K562 (cell line): ENCODE data around the gene DTNBP1. TPM values are rescaled to one million over a fixed set of nuclear protein-coding genes. Genes with fewer than 3 reads are reported as not detected.
A peak's percentile ranks its signal among the peaks of the same experiment; 100 is the strongest.

Source experiments
- ARID4B ChIP-seq: sonication (generic); formaldehyde crosslinking; IDR thresholded peaks from 2 replicates; pipeline ENCODE4 v1.8.0; 2022; ENCODE audit warnings: mild to moderate bottlenecking, missing genetic modification reagents
- CREM ChIP-seq: IDR thresholded peaks from 2 replicates; pipeline ENCODE4 v1.6.1; 2014; ENCODE audit warnings: antibody characterized with exemption, low read depth
- DPF2 ChIP-seq: fragments of 450-650 bp; IDR thresholded peaks from 2 replicates; pipeline ENCODE4 v1.6.1; 2016
- EP300 ChIP-seq: IDR thresholded peaks from 2 replicates; pipeline ENCODE4 v1.6.1; 2012; ENCODE audit warnings: low read length, improper control_type of control experiment
- JUN ChIP-seq, 2 experiments: sonication (generic) in 1 of 2; formaldehyde crosslinking in 1 of 2; IDR thresholded peaks; 2 replicates each; pipeline versions ENCODE4 v1.6.1 to v1.8.0; 2012 to 2022; ENCODE audit warnings: borderline replicate concordance in 2 of 2, mild to moderate bottlenecking in 2 of 2, improper control_type of control experiment in 1 of 2, low read depth in 1 of 2, low read length in 1 of 2, missing genetic modification reagents in 1 of 2
- KAT7 ChIP-seq: sonication (generic); formaldehyde crosslinking; IDR thresholded peaks from 2 replicates; pipeline ENCODE4 v1.8.0; 2022; ENCODE audit warnings: missing genetic modification reagents, mild to moderate bottlenecking, borderline replicate concordance
- KDM5B ChIP-seq: fragments of 200-600 bp; sonication (generic); IDR thresholded peaks from 2 replicates; pipeline ENCODE4 v1.6.1; 2012; ENCODE audit warnings: low read depth, mild to moderate bottlenecking, moderate library complexity, low read length, control low read depth, inconsistent platforms; ENCODE audit not compliant: insufficient replicate concordance
- NCOA1 ChIP-seq: fragments of 450-650 bp; IDR thresholded peaks from 2 replicates; pipeline ENCODE4 v1.6.1; 2016; ENCODE audit warnings: low read depth
- NCOA2 ChIP-seq, 2 experiments: fragments of 450-650 bp; IDR thresholded peaks; 2 replicates each; pipeline ENCODE4 v1.6.1; 2018; ENCODE audit warnings: mild to moderate bottlenecking in 2 of 2, moderate library complexity in 1 of 2; ENCODE audit not compliant: partially characterized antibody in 2 of 2
- NR0B1 ChIP-seq: fragments of 450-650 bp; IDR thresholded peaks from one replicate; pipeline ENCODE4 v1.6.1; 2018; ENCODE audit warnings: mild to moderate bottlenecking, moderate library complexity; ENCODE audit not compliant: partially characterized antibody
- NR2C1 ChIP-seq, 2 experiments: fragments of 450-650 bp; IDR thresholded peaks; 2 replicates each; pipeline ENCODE4 v1.6.1; 2017; ENCODE audit warnings: mild to moderate bottlenecking in 2 of 2, antibody characterized with exemption in 1 of 2, inconsistent platforms in 1 of 2, missing compliant biosample characterization in 1 of 2, missing genetic modification characterization in 1 of 2
- POLR2G ChIP-seq: fragments of 200-400 bp; formaldehyde crosslinking; IDR thresholded peaks from 2 replicates; pipeline ENCODE4 v1.6.1; 2017; ENCODE audit warnings: low read depth, mild to moderate bottlenecking, antibody characterized with exemption, low read length, moderate library complexity
- RBM22 ChIP-seq: fragments of 200-400 bp; formaldehyde crosslinking; IDR thresholded peaks from 2 replicates; pipeline ENCODE4 v1.6.1; 2018; ENCODE audit warnings: low read length, low read depth; ENCODE audit not compliant: poor library complexity, severe bottlenecking
- SMAD4 ChIP-seq: fragments of 250-450 bp; sonication (Bioruptor Pico); conservative IDR thresholded peaks from 2 replicates; pipeline ENCODE4 v1.8.0; 2021; ENCODE audit warnings: inconsistent platforms, mild to moderate bottlenecking, moderate library complexity
- SNAPC5 ChIP-seq: fragments of 250-450 bp; sonication (Bioruptor Pico); IDR thresholded peaks from 2 replicates; pipeline ENCODE4 v1.8.0; 2021; ENCODE audit warnings: moderate library complexity, mild to moderate bottlenecking, inconsistent platforms
- STAG1 ChIP-seq: sonication (generic); formaldehyde crosslinking; IDR thresholded peaks from 2 replicates; pipeline ENCODE4 v1.5.0; 2020; ENCODE audit warnings: missing genetic modification reagents, borderline replicate concordance
- THRAP3 ChIP-seq: fragments of 450-650 bp; IDR thresholded peaks from 2 replicates; pipeline ENCODE4 v1.6.1; 2016; ENCODE audit warnings: mild to moderate bottlenecking, inconsistent platforms, borderline replicate concordance
- ZFX ChIP-seq: sonication (generic); formaldehyde crosslinking; IDR thresholded peaks from 2 replicates; pipeline ENCODE4 v1.8.0; 2022; ENCODE audit warnings: mild to moderate bottlenecking, missing genetic modification reagents, moderate library complexity
- ZKSCAN3 ChIP-seq: fragments of 250-450 bp; sonication (Bioruptor Pico); IDR thresholded peaks from 2 replicates; pipeline ENCODE4 v1.4.0; 2020
- ZNF655 ChIP-seq: fragments of 250-450 bp; sonication (Bioruptor Pico); IDR thresholded peaks from 2 replicates; pipeline ENCODE4 v1.5.0; 2021
- ZNF717 ChIP-seq: fragments of 250-450 bp; sonication (Bioruptor Pico); IDR thresholded peaks from 2 replicates; pipeline ENCODE4 v1.5.0; 2021
- polyA plus RNA-seq, 8 experiments: library from polyadenylated mRNA; depleted of rRNA in 4 of 8; stranded (reverse) in 5 of 8; unstranded in 3 of 8; fragments of >200 nt; fragmentation: Nextera tagmentation in 2 of 8; fragmentation: Illumina TruSeq in 1 of 8; extraction: Ambion mirVana in 2 of 8; extraction: Trizol in 1 of 8; gene quantifications; 2 replicates each; pipeline versions ENCODE4 v1.2.1 to v1.2.3, GENCODE V29; 2011 to 2014; ENCODE audit warnings: inconsistent platforms in 1 of 8, missing spikeins in 1 of 8
- total RNA-seq, 7 experiments: library from RNA; depleted of rRNA in 6 of 7; stranded (reverse); fragments of >200 nt in 6 of 7; fragmentation: Illumina TruSeq in 2 of 7; extraction: Trizol in 2 of 7; gene quantifications; 2 replicates each; pipeline versions ENCODE4 v1.2.1 to v1.2.3, GENCODE V29; 2011 to 2021; ENCODE audit warnings: low replicate concordance in 1 of 7

DTNBP1 gene
- total and polyA plus RNA-seq, 9 of the 15 experiments (the other 6 are each of a cell fraction or from before 2014, with no cell fraction given): 16.7 to 54.5 (median 21.4) TPM

- TF ChIP-seq CREM (no peak), POLR2G (peak; percentile 65), ZNF655 (no peak), ZNF717 (CRISPR knock-in tag) (no peak), STAG1 (CRISPR knock-in tag) (no peak), NR0B1 (no peak), NCOA1 (no peak), RBM22 (peak; percentile 80), KDM5B (no peak), EP300 (no peak), NR2C1 (IDR thresholded peaks at IDR 0.05) (no peak), NR2C1 (tag; IDR thresholded peaks at IDR 0.05) (no peak), NCOA2 (IDR thresholded peaks at IDR 0.05; ENCODE audit: partially characterized antibody in 2 of 2) (no peak), THRAP3 (no peak), JUN (IDR thresholded peaks at IDR 0.05; ENCODE audit: borderline replicate concordance, low read depth, low read length) (no peak), JUN (CRISPR knock-in tag; IDR thresholded peaks at IDR 0.05; ENCODE audit: borderline replicate concordance) (no peak), SNAPC5 (CRISPR knock-in tag) (no peak), ARID4B (CRISPR knock-in tag) (no peak), ZFX (CRISPR knock-in tag) (no peak), SMAD4 (no peak), KAT7 (no peak), DPF2 (no peak), ZKSCAN3 (CRISPR knock-in tag) (no peak)
- TF ChIP-seq, all 486 proteins: peak for 4
Measured at GRCh38 chr6:15518878-15519277, 143.9 kb downstream of the DTNBP1 start (continued).
